HepG2 (cell line): ENCODE data around the gene SLC25A25. TPM values are rescaled to one million over a fixed set of nuclear protein-coding genes. Genes with fewer than 3 reads are reported as not detected.

Experiments used
- CCDC6 ChIP-seq: sonication (generic); formaldehyde crosslinking; IDR thresholded peaks from 2 replicates; pipeline ENCODE4 v1.8.1; 2022; ENCODE audit warnings: mild to moderate bottlenecking, missing genetic modification reagents, moderate library complexity
- MIXL1 ChIP-seq: IDR thresholded peaks from 2 replicates; pipeline ENCODE4 v1.6.1; 2016
- MNT ChIP-seq: fragments of 450-650 bp; IDR thresholded peaks from 2 replicates; pipeline ENCODE4 v1.6.1; 2016
- PREB ChIP-seq: sonication (generic); formaldehyde crosslinking; IDR thresholded peaks from 2 replicates; pipeline ENCODE4 v1.4.0; 2020; ENCODE audit warnings: missing genetic modification reagents
- TP53 ChIP-seq: sonication (generic); formaldehyde crosslinking; conservative IDR thresholded peaks from 2 replicates; pipeline ENCODE4 v1.4.0; 2020; ENCODE audit warnings: missing genetic modification reagents
- TRIM22 ChIP-seq: fragments of 450-650 bp; IDR thresholded peaks from 2 replicates; pipeline ENCODE4 v1.6.1; 2017
- WIZ ChIP-seq: sonication (generic); formaldehyde crosslinking; IDR thresholded peaks from 2 replicates; pipeline ENCODE4 v1.5.1; 2020; ENCODE audit warnings: mild to moderate bottlenecking, missing genetic modification reagents
- ZNF318 ChIP-seq: sonication (generic); formaldehyde crosslinking; IDR thresholded peaks from 2 replicates; pipeline ENCODE4 v1.4.0; 2020; ENCODE audit warnings: mild to moderate bottlenecking, missing genetic modification reagents
- ZNF343 ChIP-seq: sonication (generic); formaldehyde crosslinking; IDR thresholded peaks from 2 replicates; pipeline ENCODE4 v1.4.0; 2020; ENCODE audit warnings: mild to moderate bottlenecking, missing genetic modification reagents
- ZNF740 ChIP-seq: sonication (generic); formaldehyde crosslinking; IDR thresholded peaks from 2 replicates; pipeline ENCODE4 v1.4.0; 2020; ENCODE audit warnings: missing genetic modification reagents
- ZNF841 ChIP-seq: sonication (generic); formaldehyde crosslinking; IDR thresholded peaks from 2 replicates; pipeline ENCODE4 v1.8.1; 2023; ENCODE audit warnings: missing genetic modification reagents, borderline replicate concordance
- ZSCAN30 ChIP-seq: sonication (generic); formaldehyde crosslinking; IDR thresholded peaks from 2 replicates; pipeline ENCODE4 v1.5.0; 2020; ENCODE audit warnings: mild to moderate bottlenecking, missing genetic modification reagents
- ZUFSP ChIP-seq: sonication (generic); formaldehyde crosslinking; IDR thresholded peaks from 2 replicates; pipeline ENCODE4 v1.9.0; 2021; ENCODE audit warnings: missing genetic modification reagents, mild to moderate bottlenecking, borderline replicate concordance
- ZZZ3 ChIP-seq: sonication (generic); formaldehyde crosslinking; IDR thresholded peaks from 2 replicates; pipeline ENCODE4 v1.4.0; 2020; ENCODE audit warnings: missing genetic modification reagents, mild to moderate bottlenecking, borderline replicate concordance
- polyA plus RNA-seq, 8 experiments: library from polyadenylated mRNA; depleted of rRNA in 3 of 8; stranded (reverse) in 7 of 8; unstranded in 1 of 8; fragments of >200 nt; fragmentation: Illumina TruSeq in 4 of 8; extraction: Trizol in 4 of 8; gene quantifications; 2 replicates each; pipeline versions ENCODE4 v1.2.1 to v1.2.3, GENCODE V29; 2011 to 2016; ENCODE audit warnings: low read depth in 4 of 8, missing spikeins in 1 of 8, mixed read lengths in 1 of 8; ENCODE audit not compliant: insufficient read depth in 1 of 8
- total RNA-seq, 5 experiments: library from RNA; depleted of rRNA; stranded (reverse); fragments of >200 nt; fragmentation: Illumina TruSeq; extraction: Trizol; gene quantifications; 2 replicates each; pipeline ENCODE4 v1.2.3, GENCODE V29; 2016; ENCODE audit warnings: low read depth in 1 of 5

Gene SLC25A25
- total and polyA plus RNA-seq, 2 of the 13 experiments (the other 11 are each of a cell fraction or from before 2014, with no cell fraction given): 10.5 to 24.8 TPM

- no peak for TF ChIP-seq WIZ
- TF ChIP-seq TRIM22: no peak
- TF ChIP-seq PREB: no peak
- no peak for TF ChIP-seq ZNF318 (CRISPR knock-in tag)
- TF ChIP-seq ZNF343 (CRISPR knock-in tag): no peak
- TF ChIP-seq ZNF841: no peak
- TF ChIP-seq MIXL1 (CRISPR knock-in tag): no peak
- TF ChIP-seq ZNF740 (CRISPR knock-in tag): no peak
- no peak for TF ChIP-seq ZSCAN30 (CRISPR knock-in tag)
- TF ChIP-seq MNT: peak; percentile 46; the same call in 1 of the 2 replicates
- no peak for TF ChIP-seq TP53 (CRISPR knock-in tag)
- TF ChIP-seq ZZZ3: no peak
- TF ChIP-seq CCDC6 (CRISPR knock-in tag): peak; percentile 78
- no peak for TF ChIP-seq ZUFSP (CRISPR knock-in tag)
Observed at GRCh38 chr9:128067645-128068385, at the start of gene SLC25A25 (continued).
